Erythroblast (primary cell): ENCODE results near the gene TULP4.

ENCODE experiments used
- GATA1 ChIP-seq: IDR thresholded peaks from 2 replicates; pipeline ENCODE4 v1.6.1; 2011; ENCODE audit warnings: low read depth, mild to moderate bottlenecking, control low read depth, low read length, moderate library complexity
- POLR2A ChIP-seq: IDR thresholded peaks from 2 replicates; pipeline ENCODE4 v1.6.1; 2011; ENCODE audit warnings: mild to moderate bottlenecking, low read length

DNA sequence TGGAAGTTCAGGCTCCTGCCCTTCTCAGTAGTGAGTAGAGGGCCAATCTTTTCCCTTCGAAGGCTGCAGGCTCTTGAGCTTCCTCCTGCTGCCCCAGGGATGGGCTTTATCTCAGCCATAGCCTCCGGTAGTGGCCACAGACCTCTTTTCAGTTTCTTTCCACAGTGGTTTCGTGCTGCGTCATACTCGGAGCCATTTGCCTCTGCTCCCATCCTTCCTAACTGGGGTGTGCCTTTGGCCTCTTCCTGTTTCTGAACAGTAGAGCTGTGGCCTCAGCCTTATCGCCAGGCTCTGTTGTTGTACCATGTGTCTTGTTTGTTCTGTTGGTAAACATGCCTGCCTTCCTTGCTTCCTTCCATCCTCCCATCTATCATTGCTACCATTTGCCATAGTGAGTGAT lies 54.1 kb downstream of the TULP4 start:
- TF ChIP-seq POLR2A: no peak
- no peak for TF ChIP-seq GATA1
